22Rv1 (cell line): ENCODE results near the gene DFFB.

ENCODE experiments used
- CTCF ChIP-seq: fragments of 450-650 bp; IDR thresholded peaks from 2 replicates; pipeline ENCODE4 v1.5.1; 2017; ENCODE audit warnings: mild to moderate bottlenecking
- ZFX ChIP-seq: fragments of 450-650 bp; IDR thresholded peaks from 2 replicates; pipeline ENCODE4 v1.6.1; 2017; ENCODE audit warnings: antibody characterized with exemption, borderline replicate concordance

- no peak for TF ChIP-seq CTCF
- TF ChIP-seq ZFX: no peak
Measured at GRCh38 chr1:3919706-3920105, 62.4 kb downstream of the DFFB start.
